ENCODE measurements around the gene ZBTB16. TPM values are rescaled to one million over a fixed set of nuclear protein-coding genes. Genes with fewer than 3 reads are reported as not detected.

The ZBTB16 gene
- total RNA-seq, 2 experiments from 2014 or later = 11.0 to 11.8 TPM

GRCh38 chr11:114167771-114168448 lies 108.4 kb downstream of the ZBTB16 start:
- DNase-seq = no peak
- H3K9me3 Mint-ChIP-seq = no peaks in the 10 kb centered on the region
- peak overlapping the region; percentile 73 for H3K27ac Mint-ChIP-seq
- H3K27me3 Mint-ChIP-seq = peaks cover 2% of the 10 kb centered on the region
- POLR2A ChIA-PET = interaction anchor here (0.9 to 9.0 kb wide), 5 partner anchors 13 to 108 kb away, joined by 3 to 121 read pairs (median 7); no protein-coding TSS in a partner anchor
- H3K4me3 Mint-ChIP-seq = peak overlapping the region; percentile 42
- H3K36me3 Mint-ChIP-seq (ENCODE audit: low read depth) = no peaks in the 10 kb centered on the region
- peaks cover 67% of the 10 kb centered on the region for H3K4me1 Mint-ChIP-seq
- CTCF ChIA-PET = interaction anchor here (1.1 to 3.2 kb wide), 4 partner anchors 13 to 48 kb away, joined by 3 to 18 read pairs (median 4); no protein-coding TSS in a partner anchor

- ChIA-PET POLR2A (interaction anchor here (1.3 to 9.0 kb wide), 2 partner anchors 12 to 47 kb away, joined by 4 to 121 read pairs; no protein-coding TSS in a partner anchor), CTCF (interaction anchor here (1.4 to 3.2 kb wide), 3 partner anchors 15 to 85 kb away, joined by 3 to 18 read pairs (median 4); no protein-coding TSS in a partner anchor)
- H3K4me1 Mint-ChIP-seq = peaks cover 75% of the 10 kb centered on the region
- no peak for DNase-seq
- H3K4me3 Mint-ChIP-seq = no peak overlapping the region
- H3K36me3 Mint-ChIP-seq (ENCODE audit: low read depth) = no peaks in the 10 kb centered on the region
- peak overlapping the region; percentile 24 for H3K27ac Mint-ChIP-seq
- H3K9me3 Mint-ChIP-seq = no peaks in the 10 kb centered on the region
- peaks cover 2% of the 10 kb centered on the region for H3K27me3 Mint-ChIP-seq
These were observed 109.2 kb downstream of the ZBTB16 start for GRCh38 chr11:114168691-114169090.

DNA sequence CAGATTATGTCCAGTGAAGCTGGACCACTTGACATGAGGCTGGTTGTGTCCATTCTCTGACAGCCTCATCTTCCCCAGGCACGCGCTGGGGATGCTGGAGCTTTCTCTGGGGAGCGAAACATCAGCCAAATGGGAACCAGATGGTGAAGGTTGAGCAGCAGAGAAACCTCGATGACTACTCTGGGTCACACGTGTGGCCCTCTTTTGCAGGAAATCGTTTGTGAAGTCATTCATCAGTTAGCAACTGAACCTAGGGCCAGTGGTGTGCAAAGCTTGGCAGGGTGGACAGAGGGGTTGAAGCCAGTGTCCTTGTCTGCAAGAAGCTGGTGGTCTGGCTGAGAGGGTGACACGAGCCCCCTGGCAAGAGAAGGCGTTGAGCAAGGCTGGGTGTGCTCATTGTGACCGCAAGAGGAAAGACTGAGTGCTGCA lies 109.8 kb downstream of the ZBTB16 start:
- ChIA-PET CTCF (interaction anchor here (1.2 to 6.0 kb wide), 3 partner anchors 13 to 110 kb away, joined by 3 to 30 read pairs (median 4); partner anchors contain the start of gene ZBTB16), POLR2A (interaction anchor here (0.8 to 9.0 kb wide), 5 partner anchors 9 to 48 kb away, joined by 3 to 121 read pairs (median 4); no protein-coding TSS in a partner anchor)
- Mint-ChIP-seq H3K4me3 (no peak overlapping the region), H3K4me1 (peaks cover 81% of the 10 kb centered on the region), H3K27me3 (peaks cover 2% of the 10 kb centered on the region), H3K27ac (peak overlapping the region; percentile 7), H3K9me3 (no peaks in the 10 kb centered on the region), H3K36me3 (ENCODE audit: low read depth) (no peaks in the 10 kb centered on the region)
- DNase-seq = no peak

DNA sequence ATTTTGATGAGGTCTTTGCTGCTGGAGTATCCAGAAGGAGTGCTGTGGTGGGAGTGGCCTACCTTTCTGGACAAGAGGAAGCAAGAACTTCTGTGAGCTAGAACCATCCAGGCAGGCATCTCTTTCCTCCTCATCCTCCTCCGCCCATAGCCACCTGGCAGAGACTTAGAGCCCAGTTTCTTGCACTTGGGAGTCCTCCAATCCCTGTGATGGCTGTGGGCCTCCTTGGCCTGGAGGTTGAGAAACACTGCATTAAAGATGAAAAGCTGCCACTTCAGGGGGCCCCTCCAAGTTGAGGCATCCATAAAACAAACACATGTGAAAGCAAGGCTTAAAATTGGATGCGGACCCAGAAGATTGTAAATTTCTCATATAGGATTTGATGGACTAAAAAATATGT lies 110.3 kb downstream of the ZBTB16 start:
- H3K36me3 Mint-ChIP-seq (ENCODE audit: low read depth) = no peaks in the 10 kb centered on the region
- H3K9me3 Mint-ChIP-seq = no peaks in the 10 kb centered on the region
- peaks cover under 1% of the 10 kb centered on the region for H3K27me3 Mint-ChIP-seq
- DNase-seq = no peak
- ChIA-PET CTCF (interaction anchor here (1.2 to 6.0 kb wide), 3 partner anchors 12 to 110 kb away, joined by 3 to 30 read pairs (median 4); partner anchors contain the start of gene ZBTB16), POLR2A (interaction anchor here (0.8 to 9.0 kb wide), 5 partner anchors 10 to 48 kb away, joined by 3 to 121 read pairs (median 4); no protein-coding TSS in a partner anchor)
- no peak overlapping the region for H3K4me3 Mint-ChIP-seq
- H3K4me1 Mint-ChIP-seq = peaks cover 84% of the 10 kb centered on the region
- no peak overlapping the region for H3K27ac Mint-ChIP-seq

- Mint-ChIP-seq H3K4me3 (no peak overlapping the region), H3K4me1 (peaks cover 84% of the 10 kb centered on the region), H3K36me3 (ENCODE audit: low read depth) (no peaks in the 10 kb centered on the region), H3K27me3 (no peaks in the 10 kb centered on the region), H3K27ac (no peak overlapping the region), H3K9me3 (no peaks in the 10 kb centered on the region)
- no peak for DNase-seq
- CTCF ChIA-PET = interaction anchor here (1.2 to 6.0 kb wide), 2 partner anchors 12 to 111 kb away, joined by 3 to 30 read pairs; partner anchors contain the start of gene ZBTB16
- POLR2A ChIA-PET = interaction anchor here (1.1 to 9.0 kb wide), 3 partner anchors 10 to 47 kb away, joined by 3 to 121 read pairs (median 6); no protein-coding TSS in a partner anchor
These were observed 110.7 kb downstream of the ZBTB16 start for GRCh38 chr11:114170226-114170625.

DNA sequence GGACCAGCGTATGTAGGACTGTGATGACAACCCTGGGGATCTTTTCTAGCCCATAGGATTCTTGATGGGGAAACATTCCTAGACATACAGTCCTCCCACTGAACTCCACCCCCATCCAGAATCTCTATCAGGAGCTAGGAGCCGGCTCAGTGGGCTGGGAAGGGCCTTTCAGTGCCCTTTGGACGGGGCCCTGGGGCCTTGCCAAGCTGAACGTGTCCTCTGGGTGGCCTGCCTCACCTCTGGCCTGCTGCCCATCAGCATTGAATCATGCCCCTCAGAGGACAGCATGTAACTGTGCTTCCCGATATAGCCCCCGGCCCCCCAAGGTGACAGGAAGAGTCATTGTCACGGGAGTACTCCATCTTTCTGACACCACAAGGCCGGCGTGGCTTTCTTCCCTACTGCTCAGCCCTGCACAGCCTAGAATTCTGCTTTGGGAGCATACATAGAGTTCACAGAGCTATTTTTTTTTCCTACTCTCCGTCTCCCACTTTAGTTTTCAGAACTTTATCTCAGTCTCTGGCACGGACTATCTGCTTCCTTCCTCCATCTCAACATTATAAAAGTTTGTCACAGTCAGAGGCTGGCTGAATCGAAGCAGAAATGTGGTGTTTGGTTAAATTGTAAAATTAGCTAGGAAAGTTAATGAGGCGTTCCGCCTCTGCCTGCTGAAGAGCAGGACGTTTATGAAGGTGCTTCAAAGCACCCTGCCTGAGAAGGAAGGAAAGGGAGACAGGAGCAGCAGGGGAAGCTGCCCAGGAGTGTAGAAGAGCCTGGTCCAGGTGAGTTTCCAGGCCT lies 111.9 kb downstream of the ZBTB16 start:
- Mint-ChIP-seq H3K36me3 (ENCODE audit: low read depth) (no peaks in the 10 kb centered on the region), H3K4me1 (peaks cover 71% of the 10 kb centered on the region), H3K27me3 (no peaks in the 10 kb centered on the region), H3K9me3 (no peaks in the 10 kb centered on the region), H3K27ac (no peak overlapping the region), H3K4me3 (no peak overlapping the region)
- CTCF ChIA-PET = interaction anchor here (0.9 to 6.0 kb wide), 3 partner anchors 11 to 73 kb away, joined by 3 to 30 read pairs (median 4); no protein-coding TSS in a partner anchor
- POLR2A ChIA-PET = interaction anchor here (1.0 to 9.0 kb wide), 5 partner anchors 10 to 45 kb away, joined by 3 to 121 read pairs (median 5); no protein-coding TSS in a partner anchor
- DNase-seq = no peak

- H3K27me3 Mint-ChIP-seq = peaks cover 1% of the 10 kb centered on the region
- POLR2A ChIA-PET = interaction anchor here (1.0 to 9.0 kb wide), 6 partner anchors 9 to 94 kb away, joined by 3 to 121 read pairs (median 4); no protein-coding TSS in a partner anchor
- no peak for DNase-seq
- no peaks in the 10 kb centered on the region for H3K9me3 Mint-ChIP-seq
- peak overlapping the region; percentile 33 for H3K4me3 Mint-ChIP-seq
- peaks cover 63% of the 10 kb centered on the region for H3K4me1 Mint-ChIP-seq
- H3K27ac Mint-ChIP-seq = peak overlapping the region; percentile 82
- CTCF ChIA-PET = interaction anchor here (0.9 to 6.0 kb wide), 4 partner anchors 10 to 89 kb away, joined by 3 to 30 read pairs (median 4); no protein-coding TSS in a partner anchor
- H3K36me3 Mint-ChIP-seq (ENCODE audit: low read depth) = no peaks in the 10 kb centered on the region
These were observed 112.7 kb downstream of the ZBTB16 start for GRCh38 chr11:114172055-114172861.

GRCh38 chr11:114172871-114173444 lies 113.4 kb downstream of the ZBTB16 start:
- H3K27ac Mint-ChIP-seq = peak overlapping the region; percentile 82
- H3K4me3 Mint-ChIP-seq = peak overlapping the region; percentile 33
- H3K27me3 Mint-ChIP-seq = peaks cover 1% of the 10 kb centered on the region
- no peak for DNase-seq
- no peaks in the 10 kb centered on the region for H3K9me3 Mint-ChIP-seq
- H3K4me1 Mint-ChIP-seq = peaks cover 58% of the 10 kb centered on the region
- H3K36me3 Mint-ChIP-seq (ENCODE audit: low read depth) = peaks cover 2% of the 10 kb centered on the region
- ChIA-PET POLR2A (interaction anchor here (1.2 to 9.0 kb wide), 4 partner anchors 8 to 95 kb away, joined by 3 to 121 read pairs (median 8); no protein-coding TSS in a partner anchor), CTCF (interaction anchor here (1.3 to 6.0 kb wide), 3 partner anchors 9 to 137 kb away, joined by 4 to 30 read pairs (median 4); no protein-coding TSS in a partner anchor)

DNA sequence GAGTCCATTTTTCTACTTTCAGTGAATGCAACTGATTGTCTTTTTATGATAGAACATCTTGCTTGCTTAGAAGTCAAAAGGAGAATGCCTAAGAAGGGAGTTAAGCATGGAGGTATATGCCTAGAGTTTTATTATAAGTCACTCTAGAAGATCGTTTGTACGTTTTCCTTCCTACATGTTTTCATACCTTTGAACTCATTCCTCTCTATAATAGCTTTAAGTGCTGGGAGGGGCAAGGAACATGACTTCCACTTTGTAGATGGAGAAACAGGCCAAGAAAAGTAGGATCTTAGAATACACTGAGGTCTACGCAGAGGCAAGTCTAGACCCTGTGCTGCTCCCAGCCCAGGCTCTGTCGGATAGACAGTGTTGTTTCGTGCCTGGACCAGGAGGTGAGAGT lies 114.3 kb downstream of the ZBTB16 start:
- Mint-ChIP-seq H3K4me3 (no peak overlapping the region), H3K27ac (peak overlapping the region; percentile 42), H3K27me3 (peaks cover 1% of the 10 kb centered on the region), H3K4me1 (peaks cover 56% of the 10 kb centered on the region), H3K36me3 (ENCODE audit: low read depth) (peaks cover 2% of the 10 kb centered on the region), H3K9me3 (no peaks in the 10 kb centered on the region)
- ChIA-PET POLR2A (interaction anchor here (1.2 to 9.0 kb wide), 2 partner anchors 7 to 87 kb away, joined by 3 to 121 read pairs; no protein-coding TSS in a partner anchor), CTCF (interaction anchor here (1.1 to 6.0 kb wide), 3 partner anchors 8 to 138 kb away, joined by 3 to 30 read pairs (median 4); no protein-coding TSS in a partner anchor)
- no peak for DNase-seq

- peaks cover 57% of the 10 kb centered on the region for H3K4me1 Mint-ChIP-seq
- POLR2A ChIA-PET = interaction anchor here (1.2 to 9.0 kb wide), 4 partner anchors 6 to 86 kb away, joined by 3 to 121 read pairs (median 4); no protein-coding TSS in a partner anchor
- H3K4me3 Mint-ChIP-seq = no peak overlapping the region
- peaks cover 1% of the 10 kb centered on the region for H3K27me3 Mint-ChIP-seq
- H3K9me3 Mint-ChIP-seq = no peaks in the 10 kb centered on the region
- H3K27ac Mint-ChIP-seq = no peak overlapping the region
- no peak for DNase-seq
- CTCF ChIA-PET = interaction anchor here (0.7 to 6.0 kb wide), 3 partner anchors 7 to 86 kb away, joined by 3 to 30 read pairs (median 3); no protein-coding TSS in a partner anchor
- H3K36me3 Mint-ChIP-seq (ENCODE audit: low read depth) = peaks cover 2% of the 10 kb centered on the region
These were observed 115.4 kb downstream of the ZBTB16 start for GRCh38 chr11:114174712-114175495.
